Thyroid gland (tissue), 4 donors: ENCODE data around the gene OVOL2. TPM values are rescaled to one million over a fixed set of nuclear protein-coding genes. Genes with fewer than 3 reads are reported as not detected.

ENCODE experiments used
- DNase-seq, 2 donors: peaks; one replicate each; pipeline ENCODE4 v3.0.0-alpha.2; 2019
- H3K27ac ChIP-seq, 3 donors: fragments of 200-600 bp; sonication (generic); 1 replicate in 2 of 3; 2 replicates in 1 of 3; pipeline ENCODE4 v1.5.1; 2016 to 2019; ENCODE audit warnings: mild to moderate bottlenecking in 1 of 3, moderate library complexity in 1 of 3
- H3K27me3 ChIP-seq: fragments of 200-600 bp; sonication (generic); one replicate; pipeline ENCODE4 v1.5.1; 2019
- H3K36me3 ChIP-seq, 2 donors: fragments of 200-600 bp; sonication (generic); one replicate each; pipeline ENCODE4 v1.5.1; 2016 to 2019
- H3K4me1 ChIP-seq, 2 donors: fragments of 200-600 bp; sonication (generic); one replicate each; pipeline ENCODE4 v1.5.1; 2017 to 2019
- H3K4me3 ChIP-seq, 3 donors: fragments of 200-600 bp; sonication (generic); replicated peaks in 1 of 3; 1 replicate in 2 of 3; 2 replicates in 1 of 3; pipeline ENCODE4 v1.5.1; 2016; ENCODE audit warnings: mild to moderate bottlenecking in 1 of 3
- H3K9me3 ChIP-seq: fragments of 200-600 bp; sonication (generic); one replicate; pipeline ENCODE4 v1.5.1; 2017
- CTCF ChIP-seq, 6 experiments: fragments of 200-600 bp in 3 of 6; fragments of 450-650 bp in 3 of 6; sonication (generic) in 3 of 6; IDR thresholded peaks; one replicate each; pipeline ENCODE4 v1.5.1; 2016 to 2019; ENCODE audit warnings: antibody characterized with exemption in 6 of 6, mild to moderate bottlenecking in 2 of 6, inconsistent platforms in 1 of 6, moderate library complexity in 1 of 6
- POLR2A ChIP-seq, 2 donors: fragments of 450-650 bp; IDR thresholded peaks; one replicate each; pipeline ENCODE4 v1.6.1; 2017; ENCODE audit warnings: antibody characterized with exemption in 2 of 2, mild to moderate bottlenecking in 2 of 2, moderate library complexity in 1 of 2
- WGBS, 2 donors: methylation state at CpG; one replicate each; pipeline ENCODE4 v1.1.5; 2017; 5-methylcytosine and 5-hydroxymethylcytosine counted together
- intact Hi-C: fragments of 100-400 bp; cut with DNase I; formaldehyde crosslinking; loops from one replicate; pipeline ENCODE4 v1.15.1; 2023
- total RNA-seq, 4 donors: library from RNA; depleted of rRNA; stranded (reverse); fragments of >200 nt; gene quantifications; one replicate each; pipeline ENCODE4 v1.2.3, GENCODE V29; 2016

The OVOL2 gene
- total RNA-seq, 4 donors from 2014 or later = 12.6 to 17.4 (median 13.5) TPM

DNA sequence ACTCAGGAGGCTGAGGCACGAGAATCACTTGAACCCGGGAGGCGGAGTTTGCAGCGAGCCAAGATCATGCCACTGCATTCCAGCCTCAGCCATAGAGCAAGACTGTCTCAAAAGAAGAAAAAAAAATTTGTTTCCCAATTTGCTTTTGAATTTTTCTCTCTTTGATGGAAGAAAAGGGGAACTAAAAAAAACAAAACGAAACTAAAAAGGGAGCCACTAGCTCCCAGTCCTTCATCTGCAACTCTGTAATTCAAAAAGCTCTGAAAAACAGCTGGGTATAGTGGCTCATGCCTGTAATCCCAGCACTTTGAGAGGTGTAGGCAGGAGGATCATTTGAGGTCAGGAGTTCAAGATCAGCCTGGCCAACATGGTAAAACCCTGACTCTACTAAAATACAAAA, 9.5 kb downstream of the OVOL2 start:
- TF ChIP-seq CTCF (IDR thresholded peaks at IDR 0.05) = no peak
- no peak for TF ChIP-seq POLR2A (IDR thresholded peaks at IDR 0.05)
- Histone ChIP-seq H3K27ac (no peak overlapping the region), H3K4me1 (no peaks in the 10 kb centered on the region), H3K9me3 (no peaks in the 10 kb centered on the region), H3K4me3 (no peak overlapping the region), H3K27me3 (no peaks in the 10 kb centered on the region), H3K36me3 (no peaks in the 10 kb centered on the region)
- 75 to 89% methylated on average over 5 of the region's 5 CpGs for WGBS, 2 donors
- intact Hi-C loops = no loop called here
- DNase-seq = no peak

DNA sequence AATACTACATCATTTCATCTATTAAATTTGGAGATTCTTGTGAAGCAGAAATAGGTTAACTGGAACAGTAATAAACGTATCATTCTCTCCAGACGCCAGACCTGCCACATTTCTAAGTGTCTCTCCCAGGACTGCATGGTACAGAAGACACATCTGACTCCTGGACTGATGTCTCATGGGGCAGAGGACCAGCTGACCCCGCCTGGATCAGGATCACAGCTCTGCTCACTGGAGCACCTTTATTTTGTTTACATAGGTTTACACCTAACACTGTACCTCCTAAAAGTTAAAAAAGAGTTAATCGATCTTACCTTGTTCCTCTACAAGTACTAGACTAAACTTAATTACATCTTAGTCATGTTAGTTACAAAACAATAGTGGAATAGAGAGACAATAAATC, 11.2 kb downstream of the OVOL2 start:
- TF ChIP-seq CTCF (IDR thresholded peaks at IDR 0.05) = no peak
- no peak for TF ChIP-seq POLR2A (IDR thresholded peaks at IDR 0.05)
- no peaks in the 10 kb centered on the region for H3K9me3 ChIP-seq
- H3K4me1 ChIP-seq = no peaks in the 10 kb centered on the region
- intact Hi-C loops = no loop called here
- H3K27ac ChIP-seq = no peak overlapping the region
- no peak overlapping the region for H3K4me3 ChIP-seq
- no peak for DNase-seq
- H3K36me3 ChIP-seq = no peaks in the 10 kb centered on the region
- H3K27me3 ChIP-seq = no peaks in the 10 kb centered on the region
- WGBS, 2 donors = 87 to 90% methylated on average over 4 of the region's 4 CpGs

DNA sequence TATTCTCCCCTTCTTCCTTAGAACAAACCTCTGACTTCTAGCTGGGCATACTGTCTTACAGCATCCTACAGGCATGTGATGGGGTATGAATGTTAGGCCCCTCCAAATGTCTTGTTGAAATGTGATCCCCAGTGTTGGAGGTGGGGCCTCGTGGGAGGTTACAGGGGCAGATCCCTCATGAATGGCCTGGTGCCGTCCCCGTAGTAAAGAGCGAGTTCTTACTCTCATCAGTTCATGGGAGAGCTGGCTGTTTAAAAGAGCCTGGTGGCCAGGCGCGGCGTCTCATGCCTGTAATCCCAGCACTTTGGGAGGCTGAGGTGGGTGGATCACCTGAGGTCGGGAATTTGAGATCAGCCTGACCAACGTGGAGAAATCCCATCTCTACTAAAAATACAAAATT, 15.5 kb downstream of the OVOL2 start:
- intact Hi-C loops = no loop called here
- TF ChIP-seq CTCF (IDR thresholded peaks at IDR 0.05) (no peak), POLR2A (IDR thresholded peaks at IDR 0.05) (no peak)

DNA sequence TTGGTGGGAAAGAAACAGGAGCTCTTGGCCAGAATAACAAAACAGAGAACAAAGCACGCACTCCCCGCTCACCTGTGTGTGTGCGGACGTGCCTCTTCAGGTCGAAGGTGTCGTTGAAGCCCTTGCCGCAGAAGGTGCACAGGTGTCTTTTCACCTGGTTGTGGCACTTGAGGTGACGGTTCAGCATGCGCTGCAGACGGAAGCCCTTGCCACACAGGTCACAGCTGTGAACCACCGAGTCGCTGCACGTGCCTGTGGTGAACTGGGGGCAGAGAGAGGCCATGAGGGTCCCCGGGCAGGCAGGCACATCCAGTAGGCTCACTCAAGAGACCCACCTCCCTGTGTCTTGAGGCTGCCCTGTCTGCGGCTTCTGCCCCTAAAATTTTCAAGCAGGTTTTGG, 16.3 kb downstream of the OVOL2 start:
- no peak for DNase-seq

More for the DNA sequence above, 15.5 kb downstream of the OVOL2 start:
- 81 to 83% methylated on average over 9 of the region's 9 CpGs for WGBS, 2 donors
- Histone ChIP-seq H3K27ac (no peak overlapping the region), H3K27me3 (no peaks in the 10 kb centered on the region), H3K4me3 (no peak overlapping the region), H3K36me3 (no peaks in the 10 kb centered on the region), H3K4me1 (no peaks in the 10 kb centered on the region), H3K9me3 (no peaks in the 10 kb centered on the region)
- no peak for DNase-seq

DNA sequence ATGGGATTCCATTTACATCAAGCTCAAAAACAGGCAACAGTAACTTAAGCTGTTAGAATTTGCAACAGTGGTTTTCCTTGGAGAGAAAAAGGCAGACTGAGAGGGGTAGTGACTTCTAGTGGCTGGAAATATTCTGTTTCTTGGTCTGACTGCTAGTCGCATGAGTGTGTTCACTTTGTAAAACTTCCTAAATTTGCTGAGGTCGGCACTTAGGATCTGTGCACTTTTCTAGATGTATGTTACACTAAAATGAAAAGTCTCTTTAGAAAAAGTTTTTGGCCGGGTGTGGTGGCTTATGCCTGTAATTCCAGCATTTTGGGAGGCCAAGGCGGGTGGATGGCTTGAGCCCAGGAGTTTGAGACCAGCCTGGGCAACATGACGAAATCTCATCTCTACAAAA, 18.7 kb downstream of the OVOL2 start:
- H3K27me3 ChIP-seq = no peaks in the 10 kb centered on the region
- no peak for DNase-seq
- no peak overlapping the region for H3K4me3 ChIP-seq
- H3K27ac ChIP-seq = no peak overlapping the region
- H3K4me1 ChIP-seq = no peaks in the 10 kb centered on the region
- intact Hi-C loops = no loop called here
- whole genome bisulfite sequencing, 2 donors = 87 to 91% methylated on average over 5 of the region's 5 CpGs
- H3K9me3 ChIP-seq = no peaks in the 10 kb centered on the region
- no peak for TF ChIP-seq CTCF (IDR thresholded peaks at IDR 0.05)
- no peak for TF ChIP-seq POLR2A (IDR thresholded peaks at IDR 0.05)
- no peaks in the 10 kb centered on the region for H3K36me3 ChIP-seq

More for the DNA sequence above, 16.3 kb downstream of the OVOL2 start:
- TF ChIP-seq POLR2A (IDR thresholded peaks at IDR 0.05) = no peak
- H3K9me3 ChIP-seq = no peaks in the 10 kb centered on the region
- no peak overlapping the region for H3K4me3 ChIP-seq
- WGBS, 2 donors = 87 to 89% methylated on average over 9 to 15 of the region's 15 CpGs
- no peaks in the 10 kb centered on the region for H3K36me3 ChIP-seq
- H3K4me1 ChIP-seq = no peaks in the 10 kb centered on the region
- H3K27me3 ChIP-seq = no peaks in the 10 kb centered on the region
- intact Hi-C loops = no loop called here
- H3K27ac ChIP-seq = no peak overlapping the region

DNA sequence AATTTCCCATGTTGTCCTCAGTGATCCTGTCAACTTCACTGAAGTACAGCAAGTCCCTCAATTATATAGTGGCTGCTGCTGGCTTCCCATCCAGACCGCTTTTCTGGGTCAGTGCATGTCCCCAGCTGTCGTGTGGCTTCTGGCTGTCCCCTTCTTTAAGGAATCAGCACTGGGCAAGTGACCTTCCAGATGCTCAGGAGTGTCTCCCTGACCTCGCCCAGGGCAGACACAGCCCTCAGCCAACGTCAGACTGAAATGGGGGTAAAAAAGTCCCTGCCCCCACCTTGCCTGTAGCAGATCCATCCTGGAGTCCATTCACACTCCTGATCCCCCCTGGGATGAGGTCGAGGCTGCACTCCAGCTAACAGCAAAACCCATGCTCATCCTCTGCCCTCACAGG, 23.7 kb downstream of the OVOL2 start:
- TF ChIP-seq CTCF (IDR thresholded peaks at IDR 0.05) (no peak), POLR2A (IDR thresholded peaks at IDR 0.05) (no peak)
- Histone ChIP-seq H3K36me3 (no peaks in the 10 kb centered on the region), H3K4me1 (no peaks in the 10 kb centered on the region), H3K9me3 (no peaks in the 10 kb centered on the region), H3K27me3 (no peaks in the 10 kb centered on the region), H3K4me3 (no peak overlapping the region), H3K27ac (no peak overlapping the region)
- intact Hi-C loops = no loop called here
- 65 to 82% methylated on average over 5 of the region's 5 CpGs for WGBS, 2 donors
- DNase-seq = no peak
